CMK (cell line): Measurements from ENCODE around the gene GOLGB1.
"Not testable (repeated sequence)": the region's sequence is repeated elsewhere in the genome, so short reads cannot be mapped to it uniquely, and the experiment has no call there.

ENCODE experiments used
- DNase-seq: peaks from one replicate; pipeline ENCODE4 v3.0.0-alpha.2; 2010; ENCODE audit warnings: low read depth

The GOLGB1 gene

DNA sequence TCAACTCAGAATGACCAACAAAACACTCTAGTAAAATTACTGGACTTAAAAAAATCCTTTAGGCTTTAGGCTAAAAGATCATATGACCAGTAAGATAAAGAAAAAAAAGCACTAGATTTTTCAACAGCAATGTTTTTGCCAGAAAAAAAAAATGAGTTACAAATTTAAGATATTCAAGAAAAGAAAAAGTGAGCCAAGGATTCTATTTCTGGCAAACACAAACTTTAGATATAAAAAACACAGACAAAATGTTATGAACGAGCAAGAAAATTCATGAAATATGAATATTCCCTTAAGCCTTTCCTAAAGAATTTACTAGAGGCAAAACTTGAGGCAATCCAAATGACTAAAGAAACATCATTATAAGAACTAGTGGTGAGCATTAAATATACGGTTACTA lies 8.6 kb downstream of the GOLGB1 start:
- no peak for DNase-seq

DNA sequence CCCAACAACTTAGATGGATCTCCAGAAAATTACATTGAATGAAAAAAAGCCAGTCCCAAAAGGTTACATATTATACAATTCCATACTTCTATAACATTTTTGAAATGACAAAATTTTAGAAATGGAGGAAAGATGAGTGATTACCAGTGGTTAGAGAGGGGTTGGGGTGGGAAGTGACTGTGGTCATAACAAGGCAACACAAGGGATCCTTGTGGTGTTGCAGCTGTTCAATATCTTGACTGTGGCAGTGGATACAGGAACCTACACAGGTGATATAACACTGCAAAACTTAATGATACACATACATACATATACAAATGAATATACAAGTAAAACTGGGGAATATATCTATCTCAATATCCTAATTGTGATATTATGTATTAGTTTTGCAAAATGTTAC lies 9.6 kb downstream of the GOLGB1 start:
- no peak for DNase-seq

DNA sequence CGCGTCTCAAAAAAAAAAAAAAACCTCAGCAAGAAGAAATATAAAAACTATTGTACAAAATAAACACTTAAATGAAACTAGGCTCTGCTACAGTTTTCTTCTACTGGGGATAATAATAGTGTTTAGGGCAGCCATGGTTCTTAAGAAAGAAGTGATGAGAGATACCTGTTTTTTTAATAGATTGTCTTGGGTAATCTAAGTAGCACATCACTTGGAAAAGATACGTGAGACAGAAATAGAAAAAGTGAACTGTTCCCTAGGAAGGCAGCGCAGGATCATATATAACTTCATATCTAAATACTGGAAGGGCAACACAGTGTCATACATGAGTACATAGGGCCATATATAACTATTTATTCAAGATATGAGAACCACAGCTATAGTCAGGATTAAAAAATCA lies 11.9 kb downstream of the GOLGB1 start:
- DNase-seq = no peak

DNA sequence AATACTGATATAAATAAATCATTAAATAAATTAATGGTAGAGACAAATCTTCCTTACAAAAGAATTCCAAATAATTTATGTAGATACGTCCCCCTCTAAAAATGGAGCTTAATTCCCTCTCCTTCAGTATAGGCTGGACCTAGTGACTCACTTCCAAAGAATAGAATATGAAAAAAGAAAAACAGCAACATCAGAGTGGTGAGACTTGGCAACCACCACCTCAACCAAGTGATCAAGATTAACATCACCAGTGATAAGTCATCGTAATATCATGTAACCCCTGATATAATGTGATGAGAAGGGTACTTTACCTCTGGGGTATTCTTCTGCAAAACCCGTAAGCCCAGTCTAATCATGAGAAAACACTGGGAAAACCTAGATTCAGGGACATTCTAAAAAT lies 13.4 kb downstream of the GOLGB1 start:
- no peak for DNase-seq

DNA sequence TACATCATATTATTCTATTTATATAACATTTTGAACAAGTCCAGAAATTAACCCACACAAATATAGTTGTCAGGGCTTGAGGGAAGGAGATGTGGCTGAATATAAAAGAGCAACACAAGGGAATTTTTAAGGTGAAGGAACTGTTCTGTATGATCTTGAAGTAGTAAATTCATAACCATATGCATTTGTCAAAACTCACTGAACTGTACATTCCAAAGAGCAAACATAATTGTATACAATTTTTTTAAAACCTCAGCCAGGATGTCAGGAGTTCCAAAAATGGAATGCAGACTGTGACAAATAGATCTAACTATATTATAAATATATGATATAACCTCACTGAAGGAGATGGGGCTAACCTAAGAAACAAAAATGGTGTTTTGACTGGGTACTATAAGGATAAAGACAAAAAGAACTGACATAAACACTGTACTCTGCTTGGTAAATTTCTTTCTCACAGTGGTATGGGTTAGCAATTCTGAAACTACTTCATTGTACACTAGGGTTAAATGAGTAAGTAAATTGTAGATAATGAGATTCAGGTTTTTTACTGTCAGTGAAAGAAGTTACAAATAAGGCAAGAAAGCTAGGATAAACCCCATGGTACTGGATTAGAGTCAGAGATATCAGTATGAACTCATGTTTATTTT lies 14.4 kb downstream of the GOLGB1 start:
- no peak for DNase-seq

DNA sequence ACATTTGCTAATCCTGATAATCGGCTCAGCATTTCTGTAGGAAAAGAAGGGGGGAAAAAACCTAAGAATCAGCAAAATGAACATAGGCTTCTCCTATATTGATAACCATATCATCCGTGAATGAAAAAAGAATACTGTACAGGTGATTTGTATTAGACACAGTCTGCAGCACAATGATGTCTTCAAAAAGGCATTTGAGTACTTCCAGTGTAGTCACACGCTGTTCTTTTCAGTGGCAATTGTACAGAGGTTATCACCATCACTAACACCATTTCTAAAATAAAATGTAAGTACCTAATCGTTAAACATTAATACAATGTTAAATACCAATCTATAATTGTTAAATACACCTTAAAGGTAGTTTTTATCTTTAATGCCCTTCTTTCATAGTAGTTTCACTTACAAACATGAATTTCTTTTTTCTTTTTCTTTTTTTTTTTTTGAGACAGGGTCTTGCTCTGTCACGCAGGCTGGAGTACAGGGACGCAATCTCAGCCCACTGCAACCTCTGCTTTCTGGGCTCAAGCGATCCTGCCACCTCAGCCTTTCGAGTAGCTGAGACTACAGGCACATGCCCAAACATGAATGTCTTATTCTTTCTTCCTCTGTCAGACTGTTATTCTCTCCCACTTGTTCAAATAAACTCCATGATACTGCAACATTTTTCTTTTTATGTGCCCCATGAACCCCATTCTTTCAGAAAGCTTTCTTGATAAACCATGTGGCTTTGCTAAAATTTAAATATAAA lies 18.4 kb downstream of the GOLGB1 start:
- DNase-seq = no peak

DNA sequence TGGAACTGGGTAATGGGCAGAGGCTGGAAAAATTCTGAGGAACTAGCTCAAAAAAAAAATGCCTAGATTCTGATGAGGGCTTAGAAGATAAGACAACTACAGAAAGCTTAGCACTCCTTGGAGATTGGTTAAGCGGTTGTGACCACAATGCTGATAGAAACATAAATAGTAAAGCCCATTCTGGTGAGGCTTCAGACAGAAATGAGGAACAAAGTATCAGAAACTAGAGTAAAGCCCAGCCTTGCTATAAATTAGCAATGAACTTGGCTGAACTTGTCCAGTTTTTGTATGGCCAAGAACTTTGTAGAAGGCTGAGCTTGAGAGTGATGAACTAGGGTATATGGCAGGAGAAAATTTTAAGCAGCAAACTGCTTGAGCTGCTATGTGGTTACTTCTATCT lies 25.4 kb downstream of the GOLGB1 start:
- peak; percentile 27 for DNase-seq

DNA sequence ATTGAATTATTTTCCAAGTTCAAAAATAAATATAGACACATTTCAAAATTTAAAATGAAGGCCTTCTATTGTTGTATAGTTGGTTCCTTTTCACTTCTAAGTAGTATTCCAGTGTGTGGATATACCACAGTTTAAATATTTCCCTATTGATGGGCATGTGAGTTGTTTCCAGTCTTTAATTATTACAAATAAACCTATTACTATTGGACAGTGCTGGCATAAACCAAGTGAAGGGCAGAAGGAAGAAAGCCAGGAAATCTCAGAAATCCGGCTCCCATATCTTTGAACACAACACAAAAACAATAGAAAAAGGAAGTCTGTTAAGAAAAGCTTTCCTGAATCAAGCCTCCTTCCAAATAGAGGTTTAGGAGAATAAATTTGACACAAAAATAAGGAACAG lies 26.1 kb downstream of the GOLGB1 start:
- DNase-seq = no peak

DNA sequence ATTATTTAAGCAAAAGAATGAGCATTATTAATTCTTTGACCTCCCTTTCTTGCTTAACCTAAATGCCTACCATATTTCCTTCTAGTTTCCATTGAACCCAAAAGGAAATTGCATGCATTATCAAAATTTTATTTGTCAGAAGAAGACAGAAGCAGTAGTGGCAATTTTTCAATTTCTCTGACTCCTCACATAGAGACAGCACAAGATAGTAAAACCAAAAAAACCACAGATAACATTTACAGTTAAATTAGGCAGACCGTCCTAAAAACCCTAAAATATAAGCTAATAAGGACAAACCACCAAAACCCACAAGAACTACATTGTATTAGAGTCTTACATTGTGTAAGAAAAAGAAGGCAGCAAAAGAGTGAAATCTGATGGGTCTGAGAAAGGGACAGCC lies 27.1 kb downstream of the GOLGB1 start:
- no peak for DNase-seq

DNA sequence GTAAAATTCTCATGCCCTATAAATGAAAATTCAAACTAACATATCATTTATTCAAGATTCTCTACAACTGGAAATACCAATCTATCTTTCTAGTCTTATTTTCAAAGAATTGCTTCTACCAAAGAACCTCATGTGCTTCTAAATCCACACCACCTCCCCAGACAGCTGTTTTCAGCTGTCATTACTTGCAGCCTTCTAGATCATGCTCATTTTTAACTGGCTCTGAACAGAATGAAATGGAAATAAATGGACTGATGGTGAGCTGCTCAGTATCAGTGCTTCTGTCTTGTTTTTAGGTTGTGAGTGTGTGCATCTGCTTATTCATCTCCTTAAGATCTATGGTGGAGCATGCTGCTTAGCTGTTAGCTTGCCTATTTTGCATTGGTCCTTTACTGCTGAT lies 29.4 kb downstream of the GOLGB1 start:
- DNase-seq = no peak

DNA sequence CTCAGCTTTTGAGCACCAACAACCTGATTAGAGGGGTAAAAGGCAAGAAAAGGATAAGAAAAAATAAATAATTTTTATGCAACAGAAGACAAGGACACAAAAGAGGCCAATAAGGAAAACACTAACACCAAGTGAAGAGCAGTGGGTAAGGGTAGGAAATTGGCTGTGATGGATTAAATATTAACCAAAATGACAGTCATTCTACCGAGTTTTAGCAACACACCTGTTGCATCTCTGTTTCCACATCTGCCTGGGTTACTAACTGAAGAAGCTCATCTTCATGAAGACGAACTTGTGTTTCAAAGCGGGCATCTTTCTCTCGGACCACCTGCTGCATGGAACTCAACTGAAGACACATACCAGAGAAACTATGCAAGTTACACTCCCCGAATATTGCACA lies 30.1 kb downstream of the GOLGB1 start:
- no peak for DNase-seq

DNA sequence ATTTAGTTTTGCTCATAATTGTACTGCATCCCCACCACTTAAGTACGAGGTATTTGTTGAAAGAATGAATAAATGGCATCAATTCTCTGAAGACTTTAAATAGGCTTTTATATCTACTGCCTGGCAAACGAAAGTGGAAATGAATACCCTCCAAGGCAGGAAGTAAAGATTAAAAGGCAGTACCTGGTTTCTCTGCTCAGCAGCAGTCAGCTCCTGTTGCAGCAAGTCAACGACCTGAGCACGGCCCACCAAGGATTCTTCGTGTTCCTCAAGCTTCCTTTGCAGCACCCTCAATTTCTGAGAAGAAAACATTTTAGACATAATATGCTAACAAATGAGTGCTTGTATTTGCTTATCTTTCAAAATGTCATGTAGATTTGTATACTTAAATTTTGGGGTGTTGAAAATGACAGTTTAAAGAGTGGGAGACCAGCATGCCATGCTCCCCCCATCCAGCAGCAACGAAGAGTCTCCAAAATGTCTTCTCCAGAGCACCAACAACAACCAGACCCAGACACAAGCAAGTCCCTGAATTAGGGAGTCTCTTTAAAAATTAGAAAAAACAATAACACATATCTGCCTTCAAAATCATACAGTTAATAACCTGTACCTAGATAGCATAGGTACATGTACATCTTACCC lies 31.2 kb downstream of the GOLGB1 start:
- no peak for DNase-seq

DNA sequence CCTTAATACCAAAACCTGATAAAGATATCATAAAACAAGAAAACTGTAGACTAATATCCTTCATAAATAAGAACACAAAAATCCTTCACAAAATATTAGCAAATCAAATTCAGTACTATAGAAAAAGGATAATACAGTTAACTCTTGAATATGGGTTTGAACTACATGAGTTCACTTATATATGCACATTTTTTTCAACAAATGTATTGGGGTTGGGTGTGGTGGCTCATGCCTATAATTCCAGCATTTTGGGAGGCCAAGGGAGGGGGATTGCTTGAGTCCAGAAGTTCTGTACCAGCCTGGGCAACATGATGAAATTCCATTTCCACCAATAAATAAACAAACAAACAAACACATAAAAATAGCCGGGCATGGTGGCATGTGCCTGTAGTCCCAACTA lies 39.2 kb downstream of the GOLGB1 start:
- no peak for DNase-seq

DNA sequence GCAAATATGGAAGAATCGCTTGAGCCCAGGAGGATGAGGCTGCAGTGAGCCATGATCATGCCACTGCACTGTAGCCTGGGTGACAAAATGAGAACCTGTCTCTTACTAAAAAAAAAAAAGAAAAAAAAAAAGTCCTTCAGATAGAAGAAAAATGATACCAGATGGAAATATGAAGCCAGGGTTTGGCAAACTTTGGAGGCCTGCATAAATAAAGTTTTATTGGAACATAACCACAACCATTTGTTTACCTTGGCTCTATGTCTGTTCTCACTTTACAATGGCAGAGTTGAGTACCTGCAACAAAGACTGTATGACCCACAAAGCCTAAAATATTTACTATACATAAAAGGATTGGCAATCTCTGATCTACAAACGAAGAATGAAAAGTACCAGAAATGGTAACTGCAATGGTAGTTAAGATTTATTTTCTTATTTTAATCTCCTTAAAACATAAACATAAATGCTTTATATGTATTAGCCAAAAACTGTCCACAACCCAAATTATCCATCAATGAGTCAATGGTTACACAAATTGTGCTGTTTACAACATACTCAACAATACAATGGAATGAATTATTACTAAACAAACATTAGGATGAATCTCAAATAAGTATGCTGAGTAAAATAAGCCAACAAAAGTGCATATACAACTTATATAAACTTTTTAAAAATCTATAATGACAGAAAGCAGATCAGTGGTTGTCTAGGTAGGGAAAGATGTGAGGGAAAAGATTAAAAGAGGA lies 41.8 kb downstream of the GOLGB1 start:
- no peak for DNase-seq

DNA sequence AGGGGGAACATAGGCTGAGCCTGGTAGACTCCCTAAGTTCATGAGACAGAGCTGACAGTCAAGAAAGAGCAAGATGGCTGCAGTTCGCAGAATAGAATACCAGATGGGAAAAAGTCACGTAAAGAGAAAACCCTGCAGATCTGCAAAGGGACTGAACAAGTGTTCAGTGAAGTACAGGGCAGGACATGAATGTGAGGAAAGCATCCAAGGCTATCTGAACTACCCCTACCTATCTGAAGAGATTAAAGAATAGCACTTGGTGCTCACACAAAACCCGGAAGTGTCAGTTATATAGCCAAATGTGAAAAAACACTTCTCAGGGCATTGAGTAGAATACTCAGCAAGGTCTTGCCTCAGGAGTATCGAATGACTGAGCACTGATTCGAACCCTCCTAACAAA lies 44.0 kb downstream of the GOLGB1 start:
- DNase-seq = no peak

DNA sequence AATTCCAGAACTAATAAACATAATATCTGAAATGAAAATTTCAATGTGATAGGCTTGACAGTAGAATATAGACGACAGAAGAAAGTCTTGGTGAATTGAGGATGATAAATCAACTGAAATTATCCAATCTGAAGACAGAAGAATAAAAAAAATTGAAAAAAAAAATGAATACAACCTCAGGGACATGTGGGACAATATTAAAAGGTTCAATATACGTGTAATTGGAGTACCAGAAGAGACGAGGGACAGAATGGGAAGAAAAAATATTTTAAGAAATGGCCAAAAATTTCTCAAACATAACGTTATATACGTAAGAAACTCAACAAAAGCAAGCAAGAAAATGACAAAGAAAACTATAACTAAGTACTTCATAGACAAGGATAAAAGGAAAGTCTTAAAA lies 45.6 kb downstream of the GOLGB1 start:
- DNase-seq = no peak

DNA sequence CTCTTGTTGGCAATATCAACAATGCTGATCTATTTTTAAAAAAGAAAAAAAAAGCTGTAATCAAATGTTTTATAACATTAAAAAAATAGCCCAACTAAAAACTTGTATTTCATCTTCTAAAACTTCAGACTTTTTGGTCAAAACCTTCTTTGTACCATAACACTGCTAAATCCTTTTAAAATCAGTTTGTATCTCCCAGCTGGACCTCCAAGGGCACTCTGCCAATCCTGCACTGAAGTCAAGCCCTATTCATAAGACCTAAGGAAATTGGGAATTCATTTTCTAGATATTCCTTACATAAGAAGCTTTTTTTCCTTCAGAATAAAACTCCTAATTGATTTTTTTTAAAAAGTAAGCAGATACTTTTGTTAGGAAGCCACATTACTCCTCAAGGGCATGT lies 50.6 kb downstream of the GOLGB1 start:
- no peak for DNase-seq

DNA sequence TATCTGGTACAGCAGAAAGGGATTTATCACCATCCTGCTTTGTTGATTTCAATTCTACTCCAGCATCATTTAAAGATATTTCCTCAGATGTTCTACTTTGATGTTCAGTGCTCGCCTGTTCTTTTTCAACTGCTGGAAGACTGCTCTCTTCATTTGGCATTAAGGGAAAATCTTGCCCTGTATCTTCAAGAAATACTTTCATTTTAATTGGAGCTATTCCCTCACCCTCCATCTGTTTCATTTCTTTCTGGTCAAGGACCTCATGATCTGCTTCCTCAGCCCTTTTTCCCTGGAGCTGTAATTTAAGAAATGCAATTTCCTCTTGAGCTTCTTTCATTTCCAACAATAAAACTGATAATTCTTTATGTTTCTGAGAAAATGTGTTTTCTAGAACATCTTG lies 51.1 kb downstream of the GOLGB1 start:
- no peak for DNase-seq

DNA sequence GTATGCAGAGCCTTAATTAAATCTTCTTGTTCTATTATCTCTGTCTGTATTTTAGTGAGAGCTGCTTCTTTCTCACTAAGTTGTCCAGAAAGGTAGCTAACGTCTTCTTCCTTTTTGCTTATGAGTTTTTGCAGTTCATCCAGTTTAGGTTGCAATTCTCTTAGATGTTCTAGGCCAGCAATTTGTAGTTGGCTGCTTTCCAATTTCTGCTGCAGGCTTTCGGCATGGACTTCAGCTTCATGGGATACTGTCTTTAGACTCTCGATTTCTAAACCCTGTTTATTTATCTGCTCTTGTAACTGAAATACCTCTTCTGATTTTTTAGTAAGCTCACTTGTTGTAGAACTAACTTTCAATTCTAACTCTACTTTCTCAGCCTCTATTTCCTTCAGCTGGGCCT lies 53.4 kb downstream of the GOLGB1 start:
- DNase-seq = no peak

DNA sequence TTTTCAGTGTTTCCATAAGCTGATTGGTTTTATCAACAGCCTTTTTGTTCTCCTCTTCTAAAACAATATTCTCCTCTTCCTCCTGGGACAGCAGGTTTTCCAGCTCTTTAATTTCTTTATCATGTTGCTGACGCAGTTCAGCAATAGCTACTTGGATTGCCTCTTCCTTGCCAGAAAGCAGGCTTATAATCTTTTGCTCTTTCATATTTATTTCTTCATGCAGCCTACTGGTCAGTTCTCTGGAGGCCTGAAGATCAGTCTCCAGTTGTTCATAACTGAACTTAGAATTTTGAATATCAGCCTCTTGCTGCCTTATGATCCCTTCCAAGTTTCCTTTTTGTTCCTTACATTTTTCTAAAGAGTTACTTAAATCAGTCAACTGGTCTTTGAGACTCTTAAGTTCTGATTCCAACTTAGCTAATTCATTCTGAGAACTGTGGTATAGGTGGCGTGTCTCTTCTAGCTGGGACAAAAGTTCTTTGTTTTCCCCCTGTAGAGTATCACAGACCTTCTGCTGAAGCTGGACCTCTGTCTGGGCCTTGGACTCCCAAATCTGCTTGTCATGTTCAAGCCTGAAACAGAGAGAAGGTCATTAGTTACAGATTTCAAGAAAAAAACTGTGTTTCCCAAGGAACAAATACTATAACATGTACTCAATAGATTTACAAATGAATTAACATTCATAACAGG lies 57.4 kb downstream of the GOLGB1 start:
- no peak for DNase-seq

DNA sequence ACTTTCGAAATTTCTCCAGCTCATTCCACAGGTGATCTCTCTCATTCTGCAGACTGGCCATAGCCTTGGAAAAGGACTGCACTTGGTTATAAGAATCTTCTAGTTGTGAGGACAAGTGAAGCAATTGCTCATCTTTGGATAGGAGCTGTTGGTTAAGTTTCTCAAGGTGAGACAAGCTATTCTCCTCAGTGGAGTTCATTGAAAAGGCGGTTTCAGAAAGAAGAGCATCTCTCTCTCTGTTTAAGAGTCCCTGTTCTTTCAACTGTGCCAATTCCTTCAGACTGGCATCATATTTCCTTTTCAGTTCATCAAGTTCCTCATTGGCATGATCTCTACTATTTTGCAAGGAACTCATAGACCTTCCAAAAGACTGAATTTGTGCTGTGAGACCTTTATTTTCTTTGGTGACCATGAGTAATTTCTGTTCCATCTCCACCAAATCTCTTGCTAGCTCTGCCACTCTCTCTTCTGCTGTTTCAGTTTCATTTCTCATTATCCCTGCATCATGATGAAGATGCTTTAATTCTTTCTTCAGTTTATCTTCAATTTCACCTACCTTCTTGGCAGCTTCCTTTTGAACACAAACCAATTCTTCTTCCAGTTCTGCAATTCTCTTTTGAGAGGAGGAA lies 58.6 kb downstream of the GOLGB1 start:
- DNase-seq = no peak

DNA sequence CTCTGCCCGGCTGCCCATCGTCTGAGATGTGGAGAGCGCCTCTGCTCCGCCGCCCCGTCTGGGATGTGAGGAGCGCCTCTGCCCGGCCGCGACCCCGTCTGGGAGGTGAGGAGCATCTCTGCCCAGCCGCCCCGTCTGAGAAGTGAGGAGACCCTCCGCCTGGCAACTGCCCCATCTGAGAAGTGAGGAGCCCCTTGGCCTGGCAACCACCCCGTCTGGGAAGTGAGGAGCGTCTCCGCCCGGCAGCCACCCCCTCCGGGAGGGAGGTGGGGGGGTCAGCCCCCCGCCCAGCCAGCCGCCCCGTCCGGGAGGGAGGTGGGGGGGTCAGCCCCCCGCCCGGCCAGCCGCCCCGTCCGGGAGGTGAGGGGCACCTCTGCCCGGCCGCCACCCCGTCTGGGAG lies 60.8 kb downstream of the GOLGB1 start:
- not testable (repeated sequence) for DNase-seq
